Kidney glomerular epithelial cell (primary cell): Measurements from ENCODE around the gene EVI5.

Experiments
- DNase-seq: peaks from one replicate; lab custom pipeline; 2025; lab: John Stamatoyannopoulos, UW

The EVI5 gene

DNA sequence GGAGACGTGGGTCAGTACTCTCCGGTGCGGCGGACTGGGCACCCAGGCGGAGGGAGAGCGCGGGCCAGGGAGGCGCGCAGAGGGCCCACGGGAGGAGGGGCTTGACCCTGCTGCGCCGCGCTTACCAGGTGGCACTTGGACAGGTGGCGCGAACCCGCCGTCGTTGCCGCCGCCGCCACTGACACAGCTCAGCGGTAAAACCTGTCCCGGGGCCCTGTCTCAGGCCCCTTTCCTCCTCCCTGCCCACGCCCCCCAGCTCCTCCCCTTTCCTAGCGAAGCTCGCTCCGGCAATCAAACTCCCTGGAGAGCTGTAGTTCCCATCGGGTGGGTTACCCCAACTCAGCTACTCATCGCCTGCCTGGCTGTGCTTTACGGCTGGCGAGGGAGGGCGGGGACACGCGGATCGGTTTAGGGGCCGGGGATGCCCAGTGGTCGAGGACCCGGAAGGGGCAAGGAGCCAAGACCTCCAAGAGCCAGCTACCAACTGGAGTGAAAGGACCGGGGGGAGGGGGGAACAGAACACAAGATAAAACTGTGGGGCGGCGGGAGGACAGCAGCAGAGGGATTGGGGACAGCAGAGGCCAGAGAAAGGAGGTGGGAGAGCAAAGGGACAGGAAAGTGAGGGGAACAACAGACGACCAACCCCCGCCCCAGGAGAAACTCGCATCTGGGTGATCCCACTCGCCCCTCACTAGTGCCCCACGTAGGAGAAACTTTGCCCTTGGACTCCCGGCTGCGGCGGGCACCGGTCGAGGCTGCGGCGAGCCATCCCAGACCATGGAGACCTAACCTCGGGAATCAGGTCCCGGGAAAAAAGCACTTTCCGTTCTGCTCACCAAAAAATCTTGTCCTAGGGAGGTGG is 301.1 kb downstream of the EVI5 start:
- no peak for DNase-seq

DNA sequence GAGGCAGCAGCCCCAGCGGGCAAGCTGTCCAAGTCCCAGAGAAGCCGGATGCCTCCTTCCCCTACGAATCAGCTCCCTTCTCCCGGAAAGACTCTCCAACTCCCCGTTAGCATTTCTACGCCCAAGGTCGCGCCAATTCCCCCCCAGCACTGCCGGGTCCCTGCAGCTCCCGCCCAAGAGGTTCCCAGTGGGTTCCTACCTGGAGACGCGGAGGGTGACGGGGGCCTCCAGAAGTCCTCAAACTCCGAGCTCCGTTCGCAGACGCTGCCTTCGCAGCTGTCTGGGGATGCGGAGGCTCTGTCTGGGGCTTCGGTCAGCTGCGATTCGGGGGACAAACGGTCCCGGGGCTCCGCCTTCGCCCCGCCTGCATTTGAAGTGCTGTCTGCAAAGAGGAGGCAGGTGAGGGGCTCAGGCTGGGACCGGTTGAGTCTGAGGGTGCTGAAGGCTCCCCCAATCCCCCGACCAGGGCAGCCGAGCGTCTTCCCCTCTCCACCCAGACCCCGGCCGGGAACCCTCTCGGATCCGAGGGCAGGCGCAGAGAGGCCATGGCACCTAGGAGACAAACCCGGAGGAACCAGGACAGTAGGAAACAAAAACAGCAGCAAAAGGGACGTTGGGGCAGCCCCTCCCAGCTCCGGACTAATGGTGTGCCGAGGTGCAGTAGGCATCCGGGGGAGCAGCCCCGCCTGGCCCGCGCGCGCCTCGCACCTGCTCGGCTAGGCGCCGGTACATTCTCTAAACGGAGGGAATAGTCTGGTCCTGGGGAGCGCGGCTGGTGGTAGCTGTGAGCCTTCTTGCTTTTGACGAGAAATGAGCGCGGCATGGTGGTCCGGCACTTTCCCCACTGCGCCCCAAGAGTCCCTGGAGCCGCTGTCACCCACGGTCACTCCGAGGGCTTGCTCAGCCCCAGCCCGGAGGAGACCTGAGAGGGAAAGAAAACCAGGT is 302.0 kb downstream of the EVI5 start:
- DNase-seq: no peak

DNA sequence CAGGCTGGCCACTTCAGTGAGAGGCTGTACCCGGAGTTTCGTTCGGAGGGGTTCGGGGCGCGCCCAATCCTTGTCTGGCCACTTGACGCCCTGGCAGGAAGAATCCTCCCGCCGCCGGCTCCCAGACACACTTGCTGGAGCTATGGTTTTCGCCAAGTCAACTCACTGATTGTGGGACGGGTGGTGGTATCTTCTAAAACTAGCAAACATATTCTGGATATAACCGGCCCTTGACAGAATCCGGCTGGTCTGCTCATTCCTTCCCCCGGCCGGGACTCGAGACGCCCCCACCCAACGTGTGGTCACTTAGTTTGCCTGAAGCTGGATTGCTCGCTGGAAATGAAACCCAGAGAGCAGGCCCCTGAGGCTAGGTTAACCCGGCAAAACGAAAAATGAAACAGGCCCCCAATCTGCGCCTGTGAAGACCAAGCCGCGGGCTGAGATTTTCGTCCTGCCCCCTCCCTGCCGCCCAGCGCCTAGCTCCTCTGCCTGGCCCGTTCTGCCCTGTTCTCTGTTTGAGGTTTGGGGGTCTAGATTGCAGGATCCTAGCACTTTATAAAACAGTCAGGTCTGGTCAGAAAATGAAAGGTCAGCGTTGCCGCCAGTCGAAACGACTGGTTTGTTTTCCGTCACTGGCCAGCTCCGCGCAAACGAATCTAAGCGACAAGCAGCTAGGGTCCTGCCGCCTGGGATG is 302.8 kb downstream of the EVI5 start:
- DNase-seq: no peak

DNA sequence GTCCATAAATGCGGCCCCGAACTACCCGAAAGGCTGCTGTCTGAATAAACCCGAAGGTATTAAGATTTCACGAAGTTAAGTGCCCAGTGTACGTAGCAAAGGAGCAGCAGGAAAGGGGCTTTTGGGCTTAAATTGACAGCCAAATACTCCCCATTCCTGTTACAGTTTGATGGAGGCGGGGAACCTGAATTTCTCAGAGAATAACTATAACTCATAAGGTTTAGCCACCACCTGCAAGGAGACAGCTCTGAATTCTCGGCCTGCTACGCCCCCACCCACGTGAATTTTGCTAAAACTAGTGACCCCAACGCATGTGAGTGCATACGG is 303.3 kb downstream of the EVI5 start:
- DNase-seq: no peak

DNA sequence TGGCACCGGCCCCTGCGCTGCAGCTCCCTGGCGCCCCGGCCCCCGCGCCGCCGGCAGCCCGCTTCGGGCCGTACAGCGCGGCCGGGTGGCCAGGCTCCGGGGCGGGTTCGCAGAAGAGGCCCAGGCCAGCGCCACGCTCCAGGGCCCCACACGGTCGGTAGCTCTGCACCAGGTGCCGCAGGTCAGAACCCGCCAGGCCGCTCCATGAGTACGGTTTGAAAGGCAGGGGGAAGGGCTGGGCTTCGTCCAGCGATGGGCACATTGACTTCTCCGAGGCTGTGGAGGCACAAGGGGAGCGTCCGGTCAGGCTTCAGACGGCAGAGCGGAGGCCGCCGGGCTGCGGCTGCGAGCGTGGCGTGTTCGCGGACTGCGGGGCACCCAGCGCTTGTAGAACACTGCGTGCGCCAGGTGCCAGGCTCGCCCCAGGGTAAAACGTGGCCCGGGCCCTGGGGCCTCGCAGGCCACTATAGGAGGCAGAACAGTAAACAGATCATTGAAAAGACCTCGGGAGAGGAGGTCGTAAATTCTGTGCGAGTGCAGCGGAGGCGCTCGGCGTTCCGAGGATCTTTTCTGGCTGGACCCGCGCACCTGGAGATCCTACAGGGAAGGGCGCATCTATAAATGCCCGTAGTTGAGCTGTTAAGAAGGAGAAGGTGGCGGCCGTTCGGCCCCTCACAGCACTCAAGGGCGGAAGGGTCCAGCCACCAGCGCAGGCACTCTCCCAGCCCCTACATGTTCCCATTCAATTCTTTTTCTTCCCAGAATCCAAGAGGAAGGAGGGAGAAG is 303.9 kb downstream of the EVI5 start:
- no peak for DNase-seq

DNA sequence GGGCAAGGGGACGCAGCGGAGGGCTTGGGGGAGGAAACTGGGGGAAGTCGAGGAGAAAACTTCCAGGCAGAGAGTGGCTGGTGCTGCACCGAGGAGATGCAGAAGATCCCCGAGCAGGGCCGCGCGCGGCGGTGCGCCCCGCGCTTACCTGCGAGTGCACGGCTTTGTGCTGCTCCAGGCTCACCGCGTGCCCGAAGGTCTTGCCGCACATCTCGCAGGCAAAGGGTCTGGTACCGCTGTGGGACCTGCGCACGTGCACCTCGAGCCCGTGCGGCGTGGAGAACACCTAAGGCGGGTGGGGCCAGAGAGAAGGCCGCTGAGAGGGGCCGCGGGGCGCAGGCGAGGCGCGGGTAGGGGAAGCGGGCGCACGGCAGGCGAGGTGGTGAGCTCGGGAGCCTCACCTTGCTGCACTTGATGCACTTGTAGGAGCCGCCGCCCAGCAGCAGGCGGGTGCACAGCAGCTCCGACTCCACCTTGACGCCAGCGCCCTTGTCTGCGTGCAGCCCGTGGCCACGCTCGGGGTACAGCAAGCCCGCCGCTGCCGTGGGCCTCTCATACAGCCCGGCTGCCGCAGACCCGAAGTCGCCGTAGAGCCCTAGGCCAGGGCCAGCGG is 304.6 kb downstream of the EVI5 start:
- DNase-seq: no peak

DNA sequence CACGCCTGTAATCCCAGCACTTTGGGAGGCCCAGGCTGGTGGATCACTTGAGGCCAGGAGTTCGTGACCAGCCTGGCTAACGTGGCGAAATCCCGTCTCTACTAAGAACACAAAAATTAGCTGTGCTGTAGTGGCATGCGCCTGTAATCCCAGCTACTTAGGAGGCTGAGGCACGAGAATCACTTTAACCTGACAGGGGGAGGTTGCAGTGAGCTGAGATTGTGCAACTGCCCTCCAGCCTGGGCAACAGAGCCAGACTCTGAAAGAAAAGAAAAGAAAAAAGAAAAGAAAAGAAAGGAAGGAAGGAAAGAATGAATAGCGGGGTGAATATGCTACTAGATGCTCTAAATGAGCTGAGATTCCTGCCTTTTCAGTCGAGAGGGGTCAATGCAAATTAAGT is 305.3 kb downstream of the EVI5 start:
- no peak for DNase-seq

DNA sequence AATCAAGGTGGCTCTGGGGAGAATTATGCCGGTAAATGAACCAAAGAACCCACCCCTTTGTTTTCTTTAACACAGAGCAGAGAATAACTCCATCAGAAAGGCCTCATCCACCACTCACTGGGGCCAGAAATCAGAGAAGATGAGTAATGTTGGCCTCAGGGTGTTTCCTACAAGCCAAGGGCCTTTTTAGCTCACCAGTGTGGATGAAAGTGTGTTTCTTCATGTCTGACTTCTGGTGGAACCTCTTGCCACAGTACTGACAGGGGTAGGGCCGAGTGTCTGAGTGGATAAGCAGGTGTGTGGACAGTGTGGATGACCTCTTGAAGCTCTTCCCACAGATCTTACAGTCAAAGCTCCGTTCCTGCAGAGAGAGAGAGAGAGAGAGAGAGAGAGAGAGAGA is 306.5 kb downstream of the EVI5 start:
- no peak for DNase-seq

DNA sequence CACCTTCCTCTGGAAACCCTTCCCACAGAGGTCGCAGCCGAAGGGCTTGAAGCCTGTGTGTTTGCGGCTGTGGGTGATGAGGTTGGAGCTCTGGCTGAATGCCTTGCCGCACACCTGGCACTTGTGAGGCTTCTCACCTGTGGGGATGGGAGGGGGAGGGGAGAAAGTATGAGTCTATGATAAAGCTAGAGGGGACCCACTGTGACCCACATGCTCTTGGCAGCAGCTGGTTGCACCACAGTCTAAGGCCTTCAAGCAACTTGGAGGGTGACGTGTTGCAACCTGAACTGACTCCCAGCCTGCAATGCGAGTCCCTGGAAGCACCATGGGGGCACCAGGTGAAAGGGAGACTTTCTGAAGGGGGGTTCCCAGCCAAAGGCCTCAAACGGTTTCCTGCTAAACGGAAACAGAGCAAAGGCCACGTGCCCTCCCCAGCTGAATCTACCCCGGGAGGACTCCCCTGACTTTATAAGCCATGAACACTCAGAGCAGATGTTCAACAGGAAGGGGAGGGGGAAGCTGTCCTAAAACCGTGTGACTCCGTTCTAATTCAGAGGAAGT is 308.8 kb downstream of the EVI5 start:
- no peak for DNase-seq

DNA sequence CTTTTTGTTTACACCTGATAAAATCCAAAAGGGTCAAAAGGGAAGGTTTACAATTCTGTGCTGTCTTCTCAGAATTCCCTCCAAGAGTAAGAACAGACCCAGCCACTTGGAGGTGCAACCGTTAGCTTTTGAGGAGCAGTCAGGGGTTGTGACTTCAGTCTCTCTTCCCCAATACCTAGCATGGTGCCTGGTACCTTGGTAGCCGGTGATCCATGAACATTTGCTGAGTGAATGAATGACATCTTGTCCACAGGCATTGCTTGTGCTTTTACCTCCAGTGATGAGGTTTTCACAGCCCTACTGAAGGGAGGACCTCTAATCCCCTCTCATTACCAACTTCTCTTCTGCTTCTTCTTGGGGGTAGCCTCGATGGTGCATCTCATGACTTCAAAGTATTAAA is 309.9 kb downstream of the EVI5 start:
- no peak for DNase-seq

DNA sequence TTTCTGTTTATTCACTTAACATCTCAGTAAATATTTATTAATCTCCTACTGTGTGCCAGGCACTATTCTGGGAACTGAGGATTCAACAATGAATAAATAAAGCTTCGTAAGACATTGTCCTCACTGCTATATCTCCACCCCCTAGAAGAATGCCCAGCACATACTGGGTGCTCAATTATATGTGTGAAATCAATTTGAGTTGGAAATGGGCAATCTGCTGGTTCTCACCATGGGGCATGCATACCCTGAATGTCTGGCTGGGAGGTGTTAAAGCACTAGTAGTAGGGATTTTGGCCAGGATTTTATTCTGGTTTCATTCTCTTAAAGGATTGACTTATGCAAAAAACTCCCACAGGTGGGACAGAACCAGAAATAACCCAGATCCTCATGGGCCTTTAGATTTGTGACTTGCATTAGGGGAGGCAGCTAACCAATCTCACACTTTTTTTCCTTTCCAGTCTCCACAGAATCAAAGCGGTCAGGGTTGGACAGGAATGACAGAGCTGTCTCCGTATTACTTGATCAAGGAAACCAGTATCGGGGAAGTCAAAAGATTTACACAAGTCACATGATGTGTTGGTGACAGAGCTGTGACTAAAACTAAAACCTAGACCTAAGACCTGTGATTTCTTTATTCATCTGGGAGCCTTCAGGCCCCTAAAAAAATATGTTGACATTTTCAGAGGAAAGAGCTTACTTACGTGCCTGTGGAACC is 311.0 kb downstream of the EVI5 start:
- no peak for DNase-seq

DNA sequence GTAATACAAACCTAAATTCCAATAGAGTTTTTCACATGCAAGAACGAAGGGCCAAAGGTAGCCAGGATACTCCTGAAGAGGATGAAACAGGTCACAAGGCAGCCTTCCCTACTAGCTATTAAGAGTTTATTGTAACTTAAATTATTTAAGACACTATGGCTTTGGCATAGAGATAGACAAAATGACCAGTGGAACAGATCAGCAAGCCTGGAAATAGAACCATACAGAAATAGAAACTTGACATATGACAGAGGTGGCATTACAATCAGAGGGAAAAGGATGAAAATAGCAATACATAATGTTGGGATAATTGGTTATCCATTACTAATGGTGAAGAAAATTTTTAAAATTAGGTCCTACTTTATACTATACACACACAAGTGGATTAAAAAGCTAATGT is 314.7 kb downstream of the EVI5 start:
- DNase-seq: no peak

DNA sequence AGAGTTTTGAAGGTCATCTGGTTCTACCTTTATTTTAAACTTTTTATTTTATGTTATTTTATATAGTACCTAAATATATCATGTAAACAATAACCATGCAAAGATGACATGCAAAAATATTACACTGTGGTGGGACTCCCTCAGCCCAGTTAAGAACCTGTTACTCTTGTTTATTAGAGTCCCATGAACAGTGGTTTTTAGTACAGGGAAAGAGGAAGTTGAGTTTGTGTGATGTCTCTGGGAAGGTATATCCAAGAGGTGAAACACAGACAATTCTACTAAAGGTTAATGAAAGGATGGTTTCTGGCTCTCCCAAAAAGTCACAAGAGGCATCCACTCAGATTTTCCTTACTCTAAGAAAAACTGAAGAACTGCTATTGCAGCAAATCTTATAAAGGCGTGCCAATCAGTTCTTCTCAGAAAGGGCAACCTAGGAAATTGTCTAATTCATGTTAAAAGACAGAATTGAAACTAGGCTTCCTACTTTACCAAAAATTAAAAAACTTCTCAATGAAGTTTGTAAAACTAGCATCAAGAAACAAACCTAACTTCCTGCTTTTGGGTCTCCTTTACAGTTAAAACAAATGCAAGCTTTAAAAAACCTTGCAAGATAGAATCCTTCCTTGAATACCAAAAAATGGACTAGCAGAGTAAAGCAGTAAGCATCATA is 318.1 kb downstream of the EVI5 start:
- no peak for DNase-seq

DNA sequence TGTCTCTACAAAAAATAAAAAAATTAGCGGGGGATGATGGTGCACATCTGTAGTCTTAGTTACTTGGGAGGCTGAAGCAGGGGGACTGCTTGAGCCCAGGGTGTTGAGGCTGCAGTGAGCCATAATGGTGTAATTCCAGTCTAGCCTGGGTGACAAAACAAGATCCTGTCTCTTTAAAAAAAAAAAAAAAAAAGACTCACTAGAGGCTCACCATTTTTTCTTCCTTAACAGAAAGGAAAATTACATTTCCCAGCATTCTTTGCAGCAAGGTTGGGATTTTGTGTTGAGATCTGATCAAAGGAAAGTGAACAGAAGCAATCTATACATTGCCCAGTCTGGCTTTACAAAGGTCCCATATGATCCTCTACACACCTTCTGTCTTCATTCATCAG is 319.7 kb downstream of the EVI5 start:
- no peak for DNase-seq

DNA sequence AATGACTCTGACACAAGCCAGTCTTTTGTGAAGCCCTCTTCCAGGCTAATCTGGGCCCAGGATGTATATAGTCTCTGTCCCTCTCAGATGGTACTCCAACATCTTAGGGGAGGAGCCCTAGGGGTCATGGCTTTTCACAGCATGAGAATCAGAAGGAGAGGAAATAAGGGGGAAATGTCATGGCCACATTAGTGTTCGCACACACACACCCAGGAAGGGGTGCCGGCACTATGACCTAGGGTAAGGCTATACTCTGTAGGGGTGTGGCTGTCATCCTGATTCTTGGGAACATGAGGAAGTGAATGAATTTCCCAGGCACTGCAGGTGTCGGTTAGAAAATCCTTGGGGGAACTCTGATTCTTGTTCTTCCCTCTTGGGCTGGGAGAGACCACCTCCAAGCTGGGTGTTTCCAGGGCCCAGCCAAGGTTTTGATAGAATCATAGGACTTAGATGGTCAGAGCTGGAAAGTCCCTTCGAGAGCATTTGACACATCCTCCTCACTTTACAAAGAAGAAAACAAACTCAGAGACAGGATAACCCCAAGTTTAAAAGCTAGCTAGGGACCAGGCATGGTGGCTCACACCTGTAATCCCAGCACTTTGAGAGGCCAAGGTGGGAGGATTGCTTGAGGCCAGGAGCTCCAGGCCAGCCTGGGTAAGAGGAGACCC is 320.2 kb downstream of the EVI5 start:
- DNase-seq: no peak

DNA sequence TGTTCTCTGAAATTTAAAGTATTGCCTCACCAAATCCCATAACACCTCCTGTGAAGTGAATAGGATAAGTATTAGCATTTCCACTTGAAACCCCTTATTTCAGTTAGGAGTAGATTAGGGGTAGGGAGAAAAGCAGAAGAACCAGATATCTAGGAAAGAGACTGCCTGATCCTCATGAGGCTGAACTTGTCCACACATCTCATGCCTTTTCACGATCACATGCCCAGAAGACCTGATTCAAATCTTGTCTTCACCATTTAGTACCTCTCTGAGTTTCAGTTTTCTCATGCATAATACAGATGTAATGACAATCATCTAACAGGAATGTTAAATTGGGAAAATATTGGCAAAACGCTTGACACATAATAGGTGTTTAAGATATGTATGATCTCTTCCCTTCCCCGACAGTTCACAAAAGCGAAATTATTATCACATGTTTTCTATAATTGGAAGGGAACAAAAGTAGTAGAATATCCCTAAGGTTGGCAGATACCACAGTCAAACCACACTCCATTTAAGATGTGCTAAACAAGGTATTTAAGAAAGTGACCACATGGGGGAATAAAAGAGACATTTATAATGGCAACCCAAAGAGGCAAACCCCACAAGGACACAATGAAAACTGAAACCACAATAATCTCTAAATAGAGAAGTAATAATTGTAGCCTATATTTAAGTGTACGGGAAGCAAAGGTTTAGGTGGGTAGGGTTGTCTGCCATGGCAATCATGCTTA is 323.4 kb downstream of the EVI5 start:
- DNase-seq: no peak

DNA sequence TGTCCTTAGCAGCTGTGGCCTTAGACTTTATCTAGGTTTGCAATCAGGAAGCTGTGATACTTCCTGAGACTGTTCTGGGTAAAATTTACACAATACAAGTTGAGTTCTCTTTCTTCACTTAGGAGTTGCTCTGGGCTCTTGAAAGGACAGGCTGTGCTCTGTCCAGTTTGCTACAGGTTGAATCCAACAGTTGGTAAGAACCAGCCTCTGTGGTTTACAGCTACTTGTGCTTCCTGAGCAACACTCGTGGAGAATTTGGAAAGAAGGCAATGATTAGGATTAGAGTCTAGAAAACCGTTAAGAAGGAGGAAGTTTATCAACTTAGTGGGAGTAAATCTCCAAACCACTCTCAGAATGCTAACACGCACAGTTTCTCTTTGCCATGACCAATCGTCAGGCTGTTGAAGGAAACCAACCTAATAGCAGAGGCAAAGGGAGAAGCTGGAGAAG is 325.0 kb downstream of the EVI5 start:
- DNase-seq: no peak
